ENCODE measurements around the gene PDXDC1.
"Not testable (repeated sequence)": the region's sequence is repeated elsewhere in the genome, so short reads cannot be mapped to it uniquely, and the experiment has no call there.

PDXDC1 gene

DNA sequence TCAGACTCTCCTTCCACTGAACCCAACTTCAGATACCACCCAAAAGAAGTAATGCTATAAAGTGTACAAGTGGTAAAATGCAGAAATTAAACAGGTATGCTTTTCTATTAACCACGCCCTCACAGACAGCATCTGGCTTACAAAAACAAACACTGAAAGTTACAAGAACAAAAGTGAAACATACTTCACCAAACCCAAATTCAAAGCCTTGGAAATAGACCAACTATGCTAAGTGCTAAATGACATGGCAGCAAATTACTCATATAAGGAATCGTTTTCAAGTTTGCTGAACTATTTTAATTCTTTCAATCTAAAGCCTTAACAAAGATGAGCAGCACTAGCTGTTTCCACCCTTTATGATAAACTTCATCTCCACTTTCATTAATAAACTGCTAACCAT, 101.3 kb downstream of the PDXDC1 start:
- DNase-seq: not testable (repeated sequence)

DNA sequence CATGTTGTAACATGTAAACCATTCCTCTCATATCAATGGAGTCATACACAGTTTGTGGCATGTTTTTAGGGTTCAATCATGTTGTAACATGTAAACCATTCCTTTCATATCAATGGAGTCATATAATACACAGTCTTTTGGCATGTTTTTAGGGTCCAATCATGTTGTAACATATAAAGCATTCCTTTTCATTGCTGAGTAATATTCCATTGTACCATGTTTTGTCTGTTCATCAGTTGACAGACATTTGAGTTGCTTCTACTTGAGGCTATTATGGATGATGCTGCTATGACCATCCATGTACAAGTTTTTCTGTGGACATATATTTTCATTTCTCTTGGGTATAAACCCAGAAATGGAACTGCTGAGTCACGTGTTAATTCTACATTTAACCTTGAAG, 106.1 kb downstream of the PDXDC1 start:
- DNase-seq: not testable (repeated sequence)

DNA sequence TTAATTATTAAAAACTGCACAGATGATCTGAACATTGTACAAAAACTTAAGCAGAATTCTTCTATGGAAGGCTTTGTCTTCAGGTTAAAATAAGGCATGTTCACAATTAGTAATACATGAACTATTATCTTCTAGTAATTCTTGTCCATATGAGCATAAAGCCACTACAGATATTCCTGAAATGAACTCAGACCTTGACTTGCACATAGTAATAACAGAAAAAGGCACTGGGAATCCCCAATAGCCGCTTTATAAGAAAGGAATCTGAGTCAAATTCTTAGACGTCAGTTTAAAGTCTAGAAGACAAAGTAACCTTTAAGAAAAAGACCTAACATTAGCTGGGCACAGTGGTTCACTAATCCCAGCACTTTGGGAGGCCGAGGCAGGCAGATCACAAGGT, 108.0 kb downstream of the PDXDC1 start:
- DNase-seq: not testable (repeated sequence)

DNA sequence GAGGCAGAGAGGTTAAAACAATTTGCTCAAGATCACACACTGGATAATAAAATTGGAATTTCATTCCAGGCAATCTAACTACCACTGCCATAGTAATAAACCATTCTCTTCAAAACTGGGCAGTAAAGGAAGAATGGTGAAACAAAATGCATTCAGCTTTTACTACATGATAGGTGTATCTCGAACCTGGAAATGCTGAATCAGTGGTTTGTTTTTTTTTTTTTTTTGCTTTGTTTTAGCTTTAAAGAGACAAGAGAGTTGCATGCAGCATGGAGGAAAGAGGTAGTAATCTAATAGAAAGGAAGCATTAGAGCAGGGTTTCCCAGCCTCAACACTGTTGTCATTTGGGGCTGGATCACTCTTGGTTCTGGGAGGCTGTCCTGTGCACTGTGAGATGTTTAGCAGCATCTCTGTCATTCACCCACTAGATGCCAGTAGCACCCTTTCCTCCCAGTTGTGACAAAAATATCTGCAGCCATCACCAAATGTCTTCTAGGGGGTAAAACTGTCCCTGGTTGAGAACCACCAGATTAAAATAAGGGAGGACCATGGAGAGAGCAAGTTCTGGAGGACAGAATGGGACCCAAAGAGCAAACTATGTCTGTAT, 115.9 kb downstream of the PDXDC1 start:
- not testable (repeated sequence) for DNase-seq

DNA sequence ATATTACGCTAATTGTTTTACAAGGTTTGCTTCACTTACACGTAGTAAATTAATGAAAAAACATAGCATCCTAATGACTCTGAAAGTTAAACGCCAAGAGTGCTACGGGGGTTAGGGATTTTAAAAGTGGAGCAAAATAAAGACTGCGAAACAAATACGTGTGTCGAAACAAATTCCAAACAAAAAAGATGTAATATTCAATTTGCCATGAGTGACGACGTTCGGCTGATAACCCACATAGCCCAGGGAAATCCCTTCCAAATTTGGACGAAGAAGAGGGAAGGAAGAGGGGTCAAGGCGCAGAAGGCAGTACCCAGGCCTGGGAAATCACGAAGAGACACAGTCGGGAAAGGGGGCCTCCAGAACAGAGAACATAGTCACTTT, 118.7 kb downstream of the PDXDC1 start:
- DNase-seq: not testable (repeated sequence)

DNA sequence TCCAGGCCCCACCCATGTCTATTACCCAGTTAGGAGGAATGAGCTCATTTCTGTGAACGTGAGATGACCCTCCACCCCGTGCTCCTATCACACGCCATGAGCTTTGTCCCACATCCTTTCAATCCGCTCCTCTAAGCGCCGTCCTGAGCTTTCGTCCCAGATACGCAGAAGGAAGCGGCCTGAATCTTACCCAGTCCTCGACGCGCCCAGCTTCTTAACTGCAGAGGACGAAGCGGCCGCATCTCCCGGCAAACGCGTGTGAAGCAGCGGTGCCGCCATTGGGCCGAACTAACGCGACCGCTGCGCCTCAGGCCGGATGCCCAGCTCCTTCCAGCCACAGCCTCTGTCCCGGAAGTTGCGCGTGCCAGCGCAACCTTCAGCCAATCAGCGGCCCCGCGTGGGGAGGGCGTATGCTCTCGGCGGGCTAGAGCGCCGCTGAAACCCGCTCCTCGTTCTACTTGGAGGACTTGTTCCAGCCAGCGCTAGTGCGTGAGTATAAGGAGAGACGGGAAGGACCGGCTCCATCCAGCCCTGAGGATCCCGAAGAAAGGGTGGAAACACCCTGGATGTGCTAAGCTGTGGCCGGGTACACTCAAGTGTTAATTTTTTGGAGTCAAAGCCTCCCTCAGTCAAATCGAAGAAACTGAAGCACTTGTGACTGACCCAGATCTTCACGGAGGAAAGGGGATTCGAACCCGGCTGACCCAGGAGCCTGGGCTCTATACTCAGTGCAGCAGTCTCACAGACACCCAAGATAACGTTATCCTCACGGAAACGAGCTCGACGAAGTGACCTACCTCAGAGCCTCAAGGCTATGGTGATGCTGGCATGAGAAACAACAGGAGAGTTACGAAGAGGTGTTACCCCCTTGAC, 119.4 kb downstream of the PDXDC1 start, which contains the start of gene RRN3:
TSS of gene RRN3 (minus strand) at position 318 of the 873 bp plus-strand sequence. CDS start at position 279, 39 bp downstream.
- DNase-seq: peak; percentile 60 to 77 (median 68)

DNA sequence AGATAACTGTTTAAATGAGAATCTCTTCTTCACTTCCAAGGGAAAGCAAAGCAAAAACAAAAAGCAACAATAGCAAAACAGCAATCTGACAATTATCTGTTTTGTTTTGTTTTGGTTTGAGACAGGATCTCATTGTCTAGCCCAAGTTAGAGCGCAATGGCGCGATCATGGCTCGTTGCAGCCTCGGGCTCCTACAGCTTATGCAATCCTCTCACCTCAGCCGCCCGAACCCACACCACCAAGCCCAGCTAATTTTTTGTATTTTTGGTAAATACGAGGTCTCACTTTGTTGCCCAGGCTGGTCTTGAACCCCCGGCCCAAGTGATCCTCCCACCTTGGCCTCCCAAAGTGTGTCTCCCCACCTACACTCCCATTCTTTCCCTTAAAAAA, 121.8 kb downstream of the PDXDC1 start:
- not testable (repeated sequence) for DNase-seq

DNA sequence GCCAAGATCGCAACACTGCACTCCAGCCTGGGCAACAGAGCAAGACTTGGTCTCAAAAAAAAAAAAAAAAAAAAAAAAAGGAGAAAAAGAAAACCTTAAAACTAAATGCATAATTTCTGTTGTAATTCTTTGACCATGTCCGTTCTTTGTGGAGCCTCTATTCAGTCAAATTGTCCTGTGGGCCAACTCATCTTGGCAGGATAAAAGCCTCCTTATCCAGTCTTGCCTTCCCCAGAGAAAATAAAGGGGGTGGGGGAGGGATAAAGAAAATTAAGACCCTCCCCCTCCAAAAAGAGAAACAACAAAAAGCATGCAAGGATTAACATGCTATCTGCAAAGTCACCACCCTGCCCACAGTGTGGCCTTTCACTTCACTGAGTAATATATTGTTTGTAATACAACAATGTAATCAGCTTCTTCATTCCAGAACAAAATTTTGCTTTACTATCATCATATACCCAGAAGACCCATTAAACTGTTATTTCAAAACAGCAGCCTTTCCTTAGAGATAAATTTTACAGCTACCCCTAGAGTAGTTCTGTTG, 124.6 kb downstream of the PDXDC1 start:
- not testable (repeated sequence) for DNase-seq

DNA sequence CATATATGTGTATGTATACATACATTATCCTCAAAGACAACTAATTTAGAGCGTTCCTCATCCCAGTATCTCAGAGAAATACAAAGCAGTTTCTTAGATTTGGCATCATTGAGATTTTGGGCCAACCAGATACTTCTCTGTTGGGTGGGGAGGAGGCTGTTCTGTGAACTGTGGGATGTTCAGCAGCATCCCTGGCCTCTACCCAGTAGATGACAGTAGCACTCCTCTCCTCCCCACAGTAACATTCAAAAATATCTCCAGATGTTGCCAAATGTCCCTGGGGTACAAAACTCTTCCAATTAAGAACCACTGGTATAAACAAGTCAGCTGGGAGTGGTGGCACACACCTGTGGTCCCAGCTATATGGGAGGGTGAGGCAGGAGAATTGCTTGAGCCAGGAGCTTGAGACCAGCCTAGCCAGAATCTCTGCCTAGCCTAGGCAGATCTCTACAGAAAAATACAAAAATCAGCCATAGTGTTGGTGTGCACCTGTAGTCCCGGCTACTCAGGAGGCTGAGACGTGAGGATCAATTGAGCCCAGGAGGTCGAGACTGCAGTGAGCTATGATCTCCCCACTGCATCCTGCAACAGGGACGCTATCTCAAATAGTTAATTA, 125.7 kb downstream of the PDXDC1 start:
- not testable (repeated sequence) for DNase-seq

DNA sequence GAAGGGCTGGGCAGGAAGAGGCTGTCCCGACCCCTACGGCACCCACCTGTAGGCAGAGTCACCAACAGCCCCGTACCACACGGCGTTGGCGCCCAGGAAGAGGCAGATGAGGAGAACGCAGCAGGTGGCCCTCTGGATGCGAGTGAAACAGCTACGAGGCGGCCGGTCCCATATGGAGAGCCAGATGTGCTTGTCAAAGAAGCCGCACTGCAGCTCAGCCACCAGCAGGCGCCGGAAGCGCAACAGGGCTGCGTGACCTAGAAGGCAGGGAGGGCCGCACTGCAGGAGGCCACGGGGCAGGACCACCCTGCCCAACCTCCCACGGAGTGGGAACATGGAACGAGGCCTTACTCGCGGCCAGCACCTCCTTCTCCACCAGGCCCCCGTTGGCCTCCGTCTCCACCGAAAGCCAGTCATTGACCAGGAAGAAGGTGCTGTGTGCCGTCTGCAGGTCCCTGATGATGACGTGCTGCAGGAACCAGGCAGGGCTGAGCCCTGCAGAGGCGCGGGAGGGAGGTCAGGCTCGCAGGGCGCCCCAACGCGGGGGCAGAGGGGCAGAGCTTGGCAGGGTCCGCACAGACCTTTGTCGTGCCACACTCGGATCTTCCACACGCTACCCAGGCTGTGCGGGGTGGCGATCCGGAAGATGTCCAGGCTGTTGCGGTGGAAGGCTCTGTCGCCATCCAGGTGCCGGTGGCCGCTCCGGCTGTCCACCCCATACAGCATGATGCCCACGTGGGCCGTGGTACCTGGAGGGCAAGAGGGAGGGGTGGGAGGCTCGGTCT, 153.0 kb downstream of the PDXDC1 start:
- not testable (repeated sequence) for DNase-seq

DNA sequence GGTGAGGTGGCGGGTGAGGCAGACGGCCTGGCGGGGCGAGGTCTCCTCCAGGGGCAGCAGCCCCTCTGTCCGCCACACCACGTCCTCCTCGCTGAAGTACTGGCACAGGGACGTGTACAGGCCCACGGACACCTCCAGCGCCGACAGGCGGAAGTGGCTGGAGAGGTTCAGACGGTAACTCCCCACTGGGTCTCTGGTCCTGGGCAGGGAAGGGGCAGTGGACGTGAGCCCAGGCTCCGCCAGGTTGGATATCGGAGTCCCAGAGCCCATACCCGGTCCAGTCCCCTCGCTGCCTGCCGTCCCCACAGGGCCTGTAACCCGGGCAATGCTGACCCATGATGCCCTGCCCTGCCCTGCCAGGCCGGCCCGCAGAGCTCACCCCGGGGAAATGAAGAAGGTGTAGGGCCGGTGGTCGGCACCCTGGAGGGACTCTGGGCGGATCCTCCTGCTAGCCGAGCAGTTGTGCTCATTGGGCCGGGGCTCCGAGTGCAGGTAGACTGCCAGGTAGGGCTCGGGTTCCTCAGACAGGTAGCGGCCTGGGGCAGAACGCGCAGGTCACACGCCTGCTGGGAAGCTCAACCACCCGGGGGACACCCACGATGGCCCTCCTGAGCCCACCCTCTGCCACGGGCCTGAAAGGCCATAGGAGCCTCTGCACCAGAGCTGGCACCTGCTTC, 155.6 kb downstream of the PDXDC1 start:
- DNase-seq: not testable (repeated sequence)

DNA sequence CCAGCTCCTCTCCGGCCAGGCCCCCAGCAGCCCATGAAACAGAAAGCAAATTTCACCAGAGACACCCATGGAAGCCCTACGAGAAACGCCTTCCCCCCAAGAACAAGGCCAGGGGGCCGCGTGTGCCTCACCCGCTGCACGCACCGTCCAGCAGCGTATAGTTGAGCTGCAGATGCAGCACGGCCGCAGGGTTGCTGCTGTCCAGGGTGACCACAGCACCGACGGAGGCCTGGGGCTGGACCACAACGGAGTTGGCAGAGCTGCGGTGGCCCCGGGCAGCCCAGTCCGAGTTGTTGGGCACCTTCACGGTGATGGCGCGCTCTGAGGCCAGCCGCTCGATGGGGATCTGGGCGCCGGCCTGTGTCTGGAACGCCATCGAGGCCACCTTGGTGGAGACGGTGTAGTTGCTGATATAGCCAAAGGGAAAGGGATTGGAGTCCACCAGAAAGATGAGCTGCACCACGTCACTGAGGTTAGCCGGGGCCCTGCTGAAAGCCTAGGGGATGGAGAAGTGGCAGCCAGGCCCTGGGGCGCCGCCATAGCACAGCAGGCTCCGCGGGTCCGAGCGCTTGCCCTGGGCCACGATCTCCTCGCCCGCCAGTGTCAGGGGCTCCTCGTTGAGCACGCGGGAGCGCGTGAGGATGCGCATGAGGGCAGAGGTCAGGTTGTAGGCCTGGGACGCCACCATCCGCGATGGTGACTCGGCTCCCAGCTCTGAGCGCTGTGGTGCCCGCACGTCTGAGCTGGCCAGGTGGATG, 156.3 kb downstream of the PDXDC1 start:
- DNase-seq: not testable (repeated sequence)

DNA sequence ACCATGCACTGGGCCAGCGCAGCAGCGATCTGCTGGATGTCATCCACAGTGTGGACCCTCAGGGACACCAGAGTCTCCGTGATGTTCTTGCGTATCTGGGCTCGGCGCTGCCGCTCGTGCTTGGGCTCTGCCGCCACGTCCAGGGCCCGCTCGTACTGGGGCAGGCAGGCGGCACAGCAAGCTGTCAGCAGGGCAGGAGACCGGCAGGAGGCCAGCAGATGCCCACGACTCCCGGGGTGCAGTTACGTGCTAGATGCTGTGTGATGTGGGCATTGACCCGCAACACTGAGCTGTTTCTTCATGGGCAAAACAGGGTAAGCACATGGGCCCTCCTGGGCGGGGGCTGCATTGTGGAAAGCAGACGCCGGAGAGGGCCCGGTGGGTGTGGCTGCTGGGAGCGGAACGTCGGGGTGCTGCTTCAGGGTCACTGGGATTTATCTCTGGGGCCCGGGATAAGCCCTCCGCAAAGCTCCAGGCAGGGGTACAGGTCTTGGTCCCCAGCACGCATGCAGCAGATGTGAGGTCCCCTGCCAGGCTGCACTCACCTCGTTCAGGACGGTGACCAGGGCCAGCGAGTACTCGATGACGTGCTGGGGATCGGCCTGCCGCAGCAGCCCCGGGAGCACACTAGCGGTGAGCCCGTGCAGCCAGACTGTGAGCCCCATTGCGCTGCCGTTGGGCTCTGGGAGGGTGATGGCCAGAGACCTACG, 158.0 kb downstream of the PDXDC1 start:
- DNase-seq: not testable (repeated sequence)

DNA sequence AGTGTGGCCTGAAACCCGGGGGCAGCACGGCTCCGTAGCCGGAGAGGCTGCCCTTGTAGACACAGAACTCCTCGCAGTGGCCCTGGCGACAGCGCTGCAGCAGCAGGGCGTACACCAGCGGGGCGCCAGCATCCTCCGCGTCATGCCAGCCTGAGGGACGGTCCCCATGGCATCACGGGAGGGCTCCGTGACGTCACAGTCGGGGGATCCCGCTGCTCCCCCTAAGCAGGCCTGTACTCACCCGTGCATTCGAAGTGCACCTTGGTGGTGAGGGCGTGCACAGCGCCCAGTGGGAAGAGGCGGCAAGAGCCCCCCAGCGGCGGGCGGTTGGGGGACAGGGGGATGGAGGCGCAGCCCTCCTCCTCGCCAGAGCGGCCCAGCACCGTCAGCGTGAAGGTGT, 158.7 kb downstream of the PDXDC1 start:
- not testable (repeated sequence) for DNase-seq

DNA sequence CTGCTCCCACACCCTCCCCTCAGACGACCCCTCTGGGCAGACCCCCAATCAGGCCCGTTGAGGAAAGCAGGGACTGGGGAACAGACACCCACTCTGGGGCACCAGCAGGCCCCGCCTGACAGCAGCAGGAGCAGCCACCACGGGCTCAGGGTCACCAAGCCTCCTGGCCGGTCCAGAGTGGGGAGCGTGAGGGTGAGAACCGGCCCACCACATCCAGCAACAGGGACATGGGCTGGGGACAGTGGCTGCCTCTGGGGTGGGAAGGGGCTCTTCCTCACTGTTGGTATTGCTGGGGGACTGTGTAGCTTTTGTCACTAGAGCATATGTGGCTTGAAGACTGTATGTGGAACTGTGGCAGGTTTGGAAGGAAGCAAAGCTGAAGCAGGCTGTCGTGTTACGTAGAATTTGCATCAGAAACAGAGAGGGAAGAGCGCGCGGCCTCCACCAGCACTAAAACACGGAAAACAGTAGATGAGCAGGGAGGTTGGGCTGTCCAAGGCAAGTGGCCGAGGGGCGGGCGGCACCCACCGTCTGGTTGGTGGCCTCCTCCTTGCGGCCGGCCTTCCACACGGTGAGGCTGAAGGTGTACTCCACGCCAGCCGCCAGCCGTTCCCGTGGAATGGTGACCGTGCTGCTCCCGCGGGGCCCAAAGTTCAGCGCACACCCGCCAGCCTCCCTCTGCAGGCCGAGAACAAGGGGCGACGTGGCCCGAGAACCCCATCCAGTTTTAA, 160.1 kb downstream of the PDXDC1 start:
- DNase-seq: not testable (repeated sequence)

DNA sequence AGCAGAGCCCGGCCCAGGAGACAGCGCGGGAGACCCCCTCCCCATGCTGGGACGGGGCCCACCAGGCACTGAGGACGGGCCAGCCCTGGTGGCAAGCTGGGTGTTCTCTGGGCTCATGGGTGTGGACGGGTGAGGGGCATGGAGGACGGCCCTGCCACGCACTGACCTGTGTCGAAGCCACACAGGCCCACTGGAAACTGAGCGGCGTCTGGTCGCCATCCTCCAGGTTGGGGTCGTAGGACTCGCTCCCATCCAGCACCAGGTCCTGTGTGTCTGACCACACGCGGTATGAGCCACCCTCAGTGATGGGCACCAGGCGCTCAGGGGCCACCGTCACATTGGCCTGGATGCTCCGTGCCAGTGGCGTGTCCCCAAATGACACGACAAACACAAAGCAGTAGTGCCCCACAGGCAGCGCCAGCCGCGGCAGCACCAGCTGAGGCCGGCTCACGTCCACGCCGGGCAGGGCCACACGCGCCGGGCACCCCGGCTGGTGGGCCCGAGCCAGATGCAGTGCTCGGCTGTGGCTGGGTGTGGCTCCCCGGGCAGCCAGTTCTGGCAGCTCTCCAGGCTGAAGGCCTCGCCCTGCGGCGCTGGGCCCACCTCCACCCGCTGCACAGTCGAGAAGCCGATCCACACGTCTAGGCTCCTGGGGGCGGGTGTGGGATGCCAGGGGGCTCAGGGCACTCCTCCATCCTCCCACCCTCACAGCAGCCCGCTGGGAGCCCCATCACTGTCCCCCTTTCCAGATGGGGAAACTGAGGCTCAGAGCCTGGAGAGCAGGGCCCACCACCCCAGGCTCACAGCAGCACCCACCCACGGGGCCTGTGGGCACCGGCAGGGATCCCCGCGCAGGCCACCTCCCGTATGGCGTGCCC, 160.9 kb downstream of the PDXDC1 start:
- not testable (repeated sequence) for DNase-seq

DNA sequence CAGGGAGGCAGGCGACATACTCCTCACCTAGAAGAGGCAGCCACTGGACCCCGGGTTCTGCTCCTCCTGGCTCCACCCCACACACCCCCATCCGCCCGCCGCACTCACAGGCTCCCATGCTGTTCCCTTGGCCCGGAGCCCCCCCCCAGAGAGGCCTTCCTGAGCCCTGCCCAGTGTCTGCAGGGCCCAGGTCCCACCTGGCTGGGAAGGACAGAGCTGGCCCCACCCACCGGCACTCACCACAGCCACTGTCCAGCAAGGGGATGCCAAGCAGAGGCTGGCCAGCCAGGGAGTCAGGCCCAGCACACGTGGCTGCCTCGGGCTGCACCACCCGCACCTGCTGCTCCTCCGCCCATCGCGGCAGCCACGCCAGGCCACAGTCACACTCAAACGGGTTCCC, 162.7 kb downstream of the PDXDC1 start:
- DNase-seq: not testable (repeated sequence)

Data from activated CD4-positive, CD25-positive, alpha-beta regulatory T cell (primary cell).